Bronchial epithelial cell (primary cell): ENCODE measurements around the gene GNB2. TPM values are rescaled to one million over a fixed set of nuclear protein-coding genes. Genes with fewer than 3 reads are reported as not detected.

Experiments
- DNase-seq: peaks from one replicate; pipeline ENCODE4 v3.0.0-alpha.2; 2010; ENCODE audit warnings: low read depth
- FAIRE-seq: peaks from 2 replicates; lab custom pipeline; 2011; peaks lifted over from hg19 to GRCh38; lab: Jason Lieb, UNC
- H3K27me3 ChIP-seq: 2 replicates; pipeline ENCODE4 v1.5.1; 2011; ENCODE audit warnings: low read length; ENCODE audit not compliant: control insufficient read depth, insufficient read depth
- H3K36me3 ChIP-seq: 2 replicates; pipeline ENCODE4 v1.5.1; 2011; ENCODE audit warnings: low read length; ENCODE audit not compliant: control insufficient read depth, insufficient read depth
- H3K4me3 ChIP-seq: 2 replicates; pipeline ENCODE4 v1.5.1; 2011; ENCODE audit warnings: mild to moderate bottlenecking, low read depth, low read length, control low read depth
- total RNA-seq: library from RNA; depleted of rRNA; stranded (reverse); fragments of >200 nt; gene quantifications from 2 replicates; pipeline ENCODE4 v1.2.1, GENCODE V29; 2014
- TF ChIP-seq, protein P1 (sequence below): IDR thresholded peaks from 2 replicates; pipeline ENCODE4 v1.5.1; 2011; ENCODE audit warnings: mild to moderate bottlenecking, moderate library complexity, low read length, control low read depth, inconsistent platforms; ENCODE audit not compliant: insufficient read depth, severe bottlenecking

GNB2 gene
- total RNA-seq, 1 donor from 2014 or later, result 66.1 TPM

DNA sequence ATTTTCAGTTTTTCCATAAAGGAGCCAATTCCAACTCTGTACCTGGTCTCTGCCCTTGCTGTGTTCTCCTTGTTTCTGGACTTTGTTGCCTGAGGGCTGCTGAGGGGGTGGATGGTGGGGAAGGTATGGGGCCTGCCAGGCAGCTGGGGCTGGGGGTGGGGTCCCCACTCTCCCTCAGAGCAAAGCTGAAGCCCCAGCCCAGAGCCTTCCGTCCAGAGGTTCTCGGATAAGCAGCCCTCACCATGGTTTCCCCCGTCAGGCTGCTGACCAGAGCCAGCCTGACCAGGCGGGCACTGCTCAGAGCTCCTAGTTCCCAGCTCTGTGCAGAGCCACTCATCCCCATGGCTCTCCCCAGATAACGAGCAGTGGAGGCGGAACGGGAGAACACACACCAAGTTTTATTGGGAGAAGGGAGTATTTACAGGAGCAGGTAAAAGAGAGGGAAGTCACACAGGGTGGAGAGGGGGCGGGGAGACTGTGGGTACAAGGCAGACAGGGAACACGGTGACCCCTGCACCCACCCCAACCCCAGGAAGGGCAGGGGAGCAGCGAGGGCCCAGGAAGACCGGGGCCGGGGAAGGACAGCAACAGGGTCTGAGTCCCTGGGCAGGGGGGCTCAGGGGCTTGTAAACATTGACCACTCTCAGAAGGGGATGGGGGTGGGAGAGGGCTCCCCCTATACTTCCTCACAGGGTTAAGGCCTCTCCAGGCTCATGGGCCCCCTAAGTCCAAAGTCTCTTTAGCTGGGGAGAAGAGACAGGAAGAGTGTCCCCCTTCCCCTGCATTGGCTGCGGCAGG is 5.8 kb downstream of the GNB2 start:
- TF ChIP-seq, protein P1, sequence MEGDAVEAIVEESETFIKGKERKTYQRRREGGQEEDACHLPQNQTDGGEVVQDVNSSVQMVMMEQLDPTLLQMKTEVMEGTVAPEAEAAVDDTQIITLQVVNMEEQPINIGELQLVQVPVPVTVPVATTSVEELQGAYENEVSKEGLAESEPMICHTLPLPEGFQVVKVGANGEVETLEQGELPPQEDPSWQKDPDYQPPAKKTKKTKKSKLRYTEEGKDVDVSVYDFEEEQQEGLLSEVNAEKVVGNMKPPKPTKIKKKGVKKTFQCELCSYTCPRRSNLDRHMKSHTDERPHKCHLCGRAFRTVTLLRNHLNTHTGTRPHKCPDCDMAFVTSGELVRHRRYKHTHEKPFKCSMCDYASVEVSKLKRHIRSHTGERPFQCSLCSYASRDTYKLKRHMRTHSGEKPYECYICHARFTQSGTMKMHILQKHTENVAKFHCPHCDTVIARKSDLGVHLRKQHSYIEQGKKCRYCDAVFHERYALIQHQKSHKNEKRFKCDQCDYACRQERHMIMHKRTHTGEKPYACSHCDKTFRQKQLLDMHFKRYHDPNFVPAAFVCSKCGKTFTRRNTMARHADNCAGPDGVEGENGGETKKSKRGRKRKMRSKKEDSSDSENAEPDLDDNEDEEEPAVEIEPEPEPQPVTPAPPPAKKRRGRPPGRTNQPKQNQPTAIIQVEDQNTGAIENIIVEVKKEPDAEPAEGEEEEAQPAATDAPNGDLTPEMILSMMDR, result no peak
- H3K27me3 ChIP-seq, result no peaks in the 10 kb centered on the region
- H3K4me3 ChIP-seq, result no peak overlapping the region
- peaks cover 33% of the 10 kb centered on the region for H3K36me3 ChIP-seq
- DNase-seq (no peak), FAIRE-seq (no peak)

- DNase-seq, result peak; percentile 37
- no peak for FAIRE-seq
- TF ChIP-seq, protein P1, result no peak
- H3K4me3 ChIP-seq, result no peak overlapping the region
- H3K27me3 ChIP-seq, result no peaks in the 10 kb centered on the region
- peaks cover 39% of the 10 kb centered on the region for H3K36me3 ChIP-seq
These were observed 6.5 kb downstream of the GNB2 start for GRCh38 chr7:100679927-100680575.

DNA sequence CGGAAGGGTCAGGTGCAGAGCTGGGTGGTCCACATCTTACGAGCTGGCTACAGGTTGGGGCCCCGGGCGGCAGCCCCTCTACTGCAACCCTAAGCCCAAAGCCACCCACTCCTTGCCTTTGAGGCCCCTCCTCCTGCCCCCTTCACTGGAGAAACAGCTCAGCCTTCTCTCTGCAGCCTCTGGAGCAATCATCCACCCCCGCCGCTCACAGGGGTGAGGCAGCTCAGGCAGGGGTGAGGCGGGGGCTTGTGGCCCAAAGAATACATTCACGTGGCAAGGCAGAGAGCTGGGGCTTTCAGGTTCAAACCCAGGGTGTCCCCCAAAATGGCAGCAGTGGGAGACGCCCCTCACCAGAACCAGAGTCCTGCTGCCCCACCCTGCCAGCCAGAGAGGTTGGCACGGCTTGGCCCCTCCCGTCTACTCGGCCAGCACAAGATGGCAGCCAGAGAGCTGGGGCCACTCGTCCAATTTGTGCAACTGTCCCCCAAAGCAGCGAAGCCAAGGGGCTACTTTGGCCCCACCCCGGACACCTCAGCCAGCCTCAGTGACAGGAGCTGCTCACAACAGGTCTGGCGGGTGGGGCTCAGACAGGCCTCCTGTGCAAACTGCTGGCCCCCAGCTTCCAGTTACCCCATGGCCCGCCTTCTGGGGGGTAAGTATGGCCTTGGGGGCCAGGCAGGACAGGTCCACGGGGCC is 7.2 kb downstream of the GNB2 start:
- no peak for DNase-seq
- H3K36me3 ChIP-seq, result peaks cover 42% of the 10 kb centered on the region

DNA sequence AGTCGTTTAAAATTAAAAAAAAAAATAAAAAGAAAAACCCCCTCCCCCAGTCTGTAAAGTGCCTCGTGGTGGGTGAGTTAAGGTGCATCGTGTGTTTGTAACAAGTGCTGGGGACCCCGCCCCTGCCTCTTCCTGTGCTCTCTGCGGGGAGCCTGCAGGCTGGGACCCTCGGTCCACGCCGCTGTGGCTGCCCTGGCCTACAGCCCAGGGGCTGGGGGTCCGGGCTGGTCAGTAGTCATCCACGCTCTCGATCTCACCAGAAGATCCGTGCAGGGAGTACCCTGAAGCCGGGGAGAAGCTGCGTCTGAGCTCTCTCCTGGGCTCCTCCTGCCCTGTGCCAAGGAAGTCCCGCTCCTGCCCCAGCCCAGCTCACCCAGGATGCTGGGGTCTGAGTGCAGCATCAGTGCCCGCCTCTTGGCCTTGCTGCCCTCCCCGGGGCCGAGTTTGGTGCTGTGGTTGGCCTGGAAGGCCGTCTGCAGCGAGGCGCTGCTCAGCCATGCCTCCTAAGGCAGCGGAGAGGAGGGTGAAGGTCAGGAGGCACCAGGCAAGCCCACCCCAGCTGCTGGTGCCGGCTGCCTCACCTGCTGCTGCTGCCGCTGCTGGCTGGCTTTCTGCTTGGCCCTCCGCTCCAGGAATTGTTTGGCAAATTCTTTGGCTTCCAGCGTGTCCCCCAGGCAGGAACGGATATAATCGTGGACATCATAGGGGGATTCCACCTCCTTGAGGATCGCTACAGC is 8.1 kb downstream of the GNB2 start:
- no peak overlapping the region for H3K4me3 ChIP-seq
- FAIRE-seq (no peak), DNase-seq (no peak)
- H3K27me3 ChIP-seq, result no peaks in the 10 kb centered on the region
- TF ChIP-seq, protein P1, result no peak
- peaks cover 38% of the 10 kb centered on the region for H3K36me3 ChIP-seq

More for the DNA sequence above, 7.2 kb downstream of the GNB2 start:
- Histone ChIP-seq H3K4me3 (no peak overlapping the region), H3K27me3 (no peaks in the 10 kb centered on the region)
- TF ChIP-seq, protein P1, result no peak
- FAIRE-seq, result no peak

DNA sequence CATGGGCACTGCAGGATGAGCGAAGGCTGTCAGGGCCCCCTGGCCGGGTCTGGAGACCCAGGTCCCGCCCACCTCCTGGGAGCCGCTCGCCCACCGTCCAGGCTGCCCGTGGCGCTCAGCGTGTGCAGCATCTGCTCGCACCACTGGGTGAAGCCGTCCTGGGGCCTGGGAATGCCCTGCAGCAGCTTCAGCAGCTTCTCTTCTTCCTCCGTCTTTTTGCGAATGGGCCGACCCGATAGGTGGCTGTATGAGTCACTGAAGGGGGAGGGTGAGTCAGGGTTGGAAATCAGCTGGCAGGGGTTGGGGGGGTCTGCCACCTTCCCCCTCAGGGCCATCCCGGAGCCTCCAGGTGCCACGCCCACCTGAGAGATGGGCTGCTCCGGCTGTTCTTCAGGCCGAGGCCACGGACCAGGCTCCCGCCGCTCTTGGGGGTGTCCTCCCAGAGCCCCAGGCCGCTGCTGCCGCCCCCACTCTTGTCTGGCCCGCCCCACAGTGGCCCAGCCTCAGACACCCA is 8.7 kb downstream of the GNB2 start:
- TF ChIP-seq, protein P1, result no peak
- H3K36me3 ChIP-seq, result peaks cover 34% of the 10 kb centered on the region
- DNase-seq, result peak; percentile 29
- H3K4me3 ChIP-seq, result no peak overlapping the region
- no peak for FAIRE-seq
- no peaks in the 10 kb centered on the region for H3K27me3 ChIP-seq
